SK-N-MC (cell line): Measurements from ENCODE around the gene SIGMAR1.
A peak's percentile ranks its signal among the peaks of the same experiment; 100 is the strongest.

Experiments used
- EZH2 ChIP-seq: fragments of 200-600 bp; sonication (generic); IDR thresholded peaks from one replicate; pipeline ENCODE4 v1.6.1; 2017; ENCODE audit warnings: antibody characterized with exemption
- POLR2AphosphoS5 ChIP-seq: IDR thresholded peaks from 2 replicates; pipeline ENCODE4 v1.6.1; 2012; ENCODE audit warnings: mild to moderate bottlenecking, low read depth, low read length, borderline replicate concordance

GRCh38 chr9:34611811-34612787, 25.5 kb downstream of the SIGMAR1 start, which contains the start of gene RPP25L:
- TF ChIP-seq EZH2 (no peak), POLR2AphosphoS5 (peak; percentile 95)
